ENCODE results near the gene JUND.

The JUND gene

GRCh38 chr19:18232540-18233223 is 48.7 kb downstream of the JUND start:
- TF ChIP-seq, protein P1, sequence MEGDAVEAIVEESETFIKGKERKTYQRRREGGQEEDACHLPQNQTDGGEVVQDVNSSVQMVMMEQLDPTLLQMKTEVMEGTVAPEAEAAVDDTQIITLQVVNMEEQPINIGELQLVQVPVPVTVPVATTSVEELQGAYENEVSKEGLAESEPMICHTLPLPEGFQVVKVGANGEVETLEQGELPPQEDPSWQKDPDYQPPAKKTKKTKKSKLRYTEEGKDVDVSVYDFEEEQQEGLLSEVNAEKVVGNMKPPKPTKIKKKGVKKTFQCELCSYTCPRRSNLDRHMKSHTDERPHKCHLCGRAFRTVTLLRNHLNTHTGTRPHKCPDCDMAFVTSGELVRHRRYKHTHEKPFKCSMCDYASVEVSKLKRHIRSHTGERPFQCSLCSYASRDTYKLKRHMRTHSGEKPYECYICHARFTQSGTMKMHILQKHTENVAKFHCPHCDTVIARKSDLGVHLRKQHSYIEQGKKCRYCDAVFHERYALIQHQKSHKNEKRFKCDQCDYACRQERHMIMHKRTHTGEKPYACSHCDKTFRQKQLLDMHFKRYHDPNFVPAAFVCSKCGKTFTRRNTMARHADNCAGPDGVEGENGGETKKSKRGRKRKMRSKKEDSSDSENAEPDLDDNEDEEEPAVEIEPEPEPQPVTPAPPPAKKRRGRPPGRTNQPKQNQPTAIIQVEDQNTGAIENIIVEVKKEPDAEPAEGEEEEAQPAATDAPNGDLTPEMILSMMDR (conservative IDR thresholded peaks at IDR 0.05; ENCODE audit: low read depth, low read length): no peak
- DNase-seq (ENCODE audit: low read depth): no peak
- H3K4me3 ChIP-seq (ENCODE audit: low read length): no peak overlapping the region

DNA sequence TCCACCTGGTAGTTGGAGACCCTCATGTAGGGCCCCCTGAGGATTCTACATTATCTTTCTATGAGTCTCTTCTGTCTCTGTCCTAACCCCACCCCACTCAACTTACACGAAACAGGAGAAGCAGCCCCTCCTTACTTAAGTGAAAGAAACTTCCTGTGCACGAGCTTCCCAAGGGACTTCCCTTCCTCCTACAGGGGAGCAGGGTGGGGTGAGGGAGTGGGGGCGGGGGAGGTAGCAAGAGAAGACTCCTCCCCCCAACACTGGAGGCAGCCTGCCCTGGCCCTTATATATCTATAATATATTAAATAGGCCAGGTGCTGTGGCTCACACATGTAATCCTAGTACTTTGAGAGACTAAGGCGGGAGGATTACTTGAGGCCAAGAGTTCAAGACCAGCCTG is 49.6 kb downstream of the JUND start:
- DNase-seq (ENCODE audit: low read depth): no peak
- no peak overlapping the region for H3K4me3 ChIP-seq (ENCODE audit: low read length)
- TF ChIP-seq, protein P1 (conservative IDR thresholded peaks at IDR 0.05; ENCODE audit: low read depth, low read length): no peak

- TF ChIP-seq, protein P1 (conservative IDR thresholded peaks at IDR 0.05; ENCODE audit: low read depth, low read length): no peak
- no peak for DNase-seq (ENCODE audit: low read depth)
- no peak overlapping the region for H3K4me3 ChIP-seq (ENCODE audit: low read length)
These were observed 50.3 kb downstream of the JUND start for GRCh38 chr19:18230941-18231734.

- H3K4me3 ChIP-seq (ENCODE audit: low read length): no peak overlapping the region
- DNase-seq (ENCODE audit: low read depth): no peak
- TF ChIP-seq, protein P1 (conservative IDR thresholded peaks at IDR 0.05; ENCODE audit: low read depth, low read length): no peak
These were observed 51.5 kb downstream of the JUND start for GRCh38 chr19:18229915-18230314.

Measured in retinal pigment epithelial cell (primary cell).